ENCODE results near the gene CSRNP2. TPM values are rescaled to one million over a fixed set of nuclear protein-coding genes. Genes with fewer than 3 reads are reported as not detected.

Gene CSRNP2
- total and polyA plus RNA-seq, 2 experiments from 2014 or later, result 19.0 to 22.5 TPM

- H3K9me3 ChIP-seq (ENCODE audit: low read depth), result no peaks in the 10 kb centered on the region
- DNase-seq (ENCODE audit: low read depth in 1 of 2, low spot score in 1 of 2), result no peak
- H3K27me3 ChIP-seq, result no peaks in the 10 kb centered on the region
- no peak overlapping the region for H3K4me3 ChIP-seq
- no peaks in the 10 kb centered on the region for H3K4me1 ChIP-seq (ENCODE audit: low read depth)
- TF ChIP-seq CTCF (IDR thresholded peaks at IDR 0.05; ENCODE audit: low read depth, low read length), result no peak
- H3K27ac ChIP-seq, result no peak overlapping the region
- peaks cover 21% of the 10 kb centered on the region for H3K36me3 ChIP-seq
Observed at GRCh38 chr12:51115533-51115932, 32.1 kb upstream of the CSRNP2 start.

- no peak for DNase-seq (ENCODE audit: low read depth in 1 of 2, low spot score in 1 of 2)
- no peaks in the 10 kb centered on the region for H3K27me3 ChIP-seq
- peaks cover 33% of the 10 kb centered on the region for H3K36me3 ChIP-seq
- TF ChIP-seq CTCF (IDR thresholded peaks at IDR 0.05; ENCODE audit: low read depth, low read length), result no peak
- H3K9me3 ChIP-seq (ENCODE audit: low read depth), result no peaks in the 10 kb centered on the region
- no peak overlapping the region for H3K27ac ChIP-seq
- no peak overlapping the region for H3K4me3 ChIP-seq
- H3K4me1 ChIP-seq (ENCODE audit: low read depth), result no peaks in the 10 kb centered on the region
Observed at GRCh38 chr12:51108136-51108535, 24.7 kb upstream of the CSRNP2 start.

- Histone ChIP-seq H3K9me3 (ENCODE audit: low read depth) (no peaks in the 10 kb centered on the region), H3K4me3 (no peak overlapping the region), H3K4me1 (ENCODE audit: low read depth) (no peaks in the 10 kb centered on the region), H3K27ac (no peak overlapping the region), H3K27me3 (no peaks in the 10 kb centered on the region), H3K36me3 (peaks cover 34% of the 10 kb centered on the region)
- DNase-seq (ENCODE audit: low read depth in 1 of 2, low spot score in 1 of 2), result no peak
- no peak for TF ChIP-seq CTCF (IDR thresholded peaks at IDR 0.05; ENCODE audit: low read depth, low read length)
Observed at GRCh38 chr12:51103977-51104376, 20.6 kb upstream of the CSRNP2 start.

- no peak overlapping the region for H3K27ac ChIP-seq
- H3K4me3 ChIP-seq, result no peak overlapping the region
- H3K27me3 ChIP-seq, result no peaks in the 10 kb centered on the region
- H3K4me1 ChIP-seq (ENCODE audit: low read depth), result no peaks in the 10 kb centered on the region
- no peaks in the 10 kb centered on the region for H3K9me3 ChIP-seq (ENCODE audit: low read depth)
- peak in 1 of 2 donors; percentile 6 for DNase-seq (ENCODE audit: low read depth in 1 of 2, low spot score in 1 of 2)
- TF ChIP-seq CTCF (IDR thresholded peaks at IDR 0.05; ENCODE audit: low read depth, low read length), result no peak
- peaks cover 33% of the 10 kb centered on the region for H3K36me3 ChIP-seq
Observed at GRCh38 chr12:51098611-51099010, 15.2 kb upstream of the CSRNP2 start.

GRCh38 chr12:51090705-51091229 lies 7.4 kb upstream of the CSRNP2 start:
- H3K4me3 ChIP-seq, result no peak overlapping the region
- H3K9me3 ChIP-seq (ENCODE audit: low read depth), result no peaks in the 10 kb centered on the region
- TF ChIP-seq CTCF (IDR thresholded peaks at IDR 0.05; ENCODE audit: low read depth, low read length), result no peak
- H3K27me3 ChIP-seq, result no peaks in the 10 kb centered on the region
- no peak for DNase-seq (ENCODE audit: low read depth in 1 of 2, low spot score in 1 of 2)
- peaks cover 5% of the 10 kb centered on the region for H3K36me3 ChIP-seq
- H3K4me1 ChIP-seq (ENCODE audit: low read depth), result no peaks in the 10 kb centered on the region
- no peak overlapping the region for H3K27ac ChIP-seq

- no peak for TF ChIP-seq CTCF (IDR thresholded peaks at IDR 0.05; ENCODE audit: low read depth, low read length)
- Histone ChIP-seq H3K36me3 (no peaks in the 10 kb centered on the region), H3K4me3 (no peak overlapping the region), H3K4me1 (ENCODE audit: low read depth) (no peaks in the 10 kb centered on the region), H3K9me3 (ENCODE audit: low read depth) (no peaks in the 10 kb centered on the region), H3K27me3 (no peaks in the 10 kb centered on the region), H3K27ac (no peak overlapping the region)
- no peak for DNase-seq (ENCODE audit: low read depth in 1 of 2, low spot score in 1 of 2)
Observed at GRCh38 chr12:51087818-51088217, 4.4 kb upstream of the CSRNP2 start.

Data from cardiac muscle cell (in vitro differentiated cells and primary cell).